ENCODE data around the gene PRKAG2.
A peak's percentile ranks its signal among the peaks of the same experiment; 100 is the strongest.
"Not testable (repeated sequence)": the region's sequence is repeated elsewhere in the genome, so short reads cannot be mapped to it uniquely, and the experiment has no call there.

PRKAG2 gene

DNA sequence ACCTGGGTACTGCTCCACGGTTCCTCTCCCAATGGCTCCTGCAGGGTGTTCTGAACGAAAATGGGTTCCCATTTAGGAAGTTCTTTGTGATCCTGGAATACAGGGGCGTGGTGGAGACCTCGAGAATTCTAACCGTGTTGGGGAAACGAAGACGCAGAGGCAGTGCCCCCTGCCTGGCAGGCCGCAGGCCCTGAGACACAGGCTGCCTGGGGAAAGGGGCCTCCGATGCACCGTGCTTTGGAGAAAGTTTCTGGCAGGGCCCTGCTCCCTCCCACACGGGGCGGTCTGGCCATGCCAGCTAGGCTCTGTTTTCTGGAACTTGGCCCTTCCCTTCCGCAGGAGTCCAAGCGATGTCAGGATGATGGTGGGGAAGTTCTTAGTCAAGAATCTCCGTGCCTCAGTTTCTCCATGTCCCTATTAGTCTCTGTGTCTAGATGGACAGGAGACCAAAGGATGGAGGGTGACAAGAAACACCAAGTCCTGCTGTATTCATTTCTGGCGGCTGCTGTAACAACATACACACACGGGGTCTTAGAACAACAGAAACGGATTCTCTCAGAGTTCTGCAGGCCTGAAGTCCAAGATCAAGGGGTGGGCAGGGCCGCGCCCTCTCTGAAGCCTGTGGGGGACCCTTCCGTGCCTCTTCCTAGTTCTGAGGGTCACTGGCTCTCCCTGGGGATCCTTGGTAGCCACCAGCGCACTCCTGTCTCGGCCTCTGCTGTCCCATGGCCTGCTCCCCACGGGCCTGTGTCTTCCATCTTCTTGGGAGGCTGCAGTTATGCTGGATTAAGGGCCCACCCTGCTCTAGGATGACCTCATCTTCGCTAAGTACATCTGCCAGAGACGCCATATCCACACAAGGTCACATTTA is 27.7 kb downstream of the PRKAG2 start:
- DNase-seq = no peak

DNA sequence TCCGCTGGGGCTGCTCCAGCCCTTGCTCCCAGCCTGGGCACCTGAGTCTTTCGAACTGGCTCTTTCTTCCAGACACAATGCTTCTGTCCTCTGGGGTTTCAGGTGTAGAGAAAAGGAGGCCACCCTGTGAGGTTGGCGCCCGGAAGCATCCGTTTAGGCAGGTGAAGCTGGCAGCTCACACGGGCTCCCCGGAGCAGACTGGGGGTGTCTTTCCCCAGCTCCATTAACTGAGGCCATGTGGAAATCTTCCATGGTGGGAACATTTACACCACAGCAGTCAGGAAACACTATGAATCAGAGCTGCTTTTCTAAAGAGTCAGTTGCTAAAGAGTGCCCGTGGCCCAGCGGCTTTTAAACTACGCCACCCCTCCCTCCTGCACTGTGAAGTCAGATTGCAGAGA is 29.2 kb downstream of the PRKAG2 start:
- no peak for DNase-seq

DNA sequence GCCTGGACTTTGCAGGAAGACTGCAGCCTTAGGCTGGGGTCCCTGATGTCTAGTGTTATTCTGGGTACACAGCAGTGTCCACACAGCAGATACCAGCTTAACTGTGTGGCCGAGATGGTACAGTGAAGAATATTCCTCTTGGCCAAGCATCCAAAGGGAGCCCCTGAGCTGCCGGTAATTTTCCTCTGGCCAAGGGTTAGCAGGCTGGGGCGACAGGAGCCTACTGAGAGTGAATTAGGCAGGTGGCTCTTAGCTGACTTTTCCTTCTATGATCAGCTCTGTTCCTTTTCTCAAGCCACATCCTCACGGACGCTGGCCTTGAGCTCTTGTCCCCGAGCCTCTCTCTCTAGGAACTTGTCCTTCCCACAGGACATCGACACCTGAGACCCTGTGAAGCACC is 29.8 kb downstream of the PRKAG2 start:
- DNase-seq = no peak

DNA sequence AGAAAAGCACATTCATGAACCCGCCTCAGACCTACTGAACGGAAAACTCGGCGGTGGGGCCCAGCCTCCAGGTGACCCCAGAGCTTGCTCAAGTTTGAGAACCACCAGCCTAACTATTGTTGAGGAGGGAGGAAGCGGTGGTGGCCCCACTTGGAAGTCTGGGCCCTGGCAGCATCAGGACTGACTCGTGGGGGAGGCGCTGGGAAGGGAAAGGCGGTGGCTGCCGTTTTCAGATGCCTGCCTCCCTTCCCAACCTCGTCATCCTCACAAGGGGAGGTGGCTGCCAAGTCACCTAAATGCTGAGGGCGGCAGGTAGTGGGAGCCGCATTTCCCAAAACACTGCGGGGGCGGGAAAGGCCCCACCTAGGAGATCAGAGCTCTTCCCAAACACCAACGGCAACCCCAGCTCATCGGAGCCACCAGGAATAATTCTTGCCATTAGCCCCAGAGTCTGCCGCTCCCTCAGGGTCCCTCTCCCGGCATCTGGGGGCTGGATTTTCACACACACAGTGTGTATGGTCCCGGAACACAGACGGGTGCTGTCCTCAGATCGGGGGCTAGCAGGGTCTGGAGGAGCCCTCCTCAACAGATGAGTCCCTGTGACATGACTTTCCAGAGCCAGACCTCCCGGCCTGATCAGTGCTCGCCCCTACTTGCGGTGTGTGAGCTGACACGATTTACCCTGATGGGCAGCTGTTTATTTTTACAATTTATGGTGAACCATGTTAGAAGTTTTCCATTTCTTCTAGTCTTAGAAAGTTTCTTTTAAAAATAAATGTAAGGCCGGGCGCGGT is 31.3 kb downstream of the PRKAG2 start:
- no peak for DNase-seq

DNA sequence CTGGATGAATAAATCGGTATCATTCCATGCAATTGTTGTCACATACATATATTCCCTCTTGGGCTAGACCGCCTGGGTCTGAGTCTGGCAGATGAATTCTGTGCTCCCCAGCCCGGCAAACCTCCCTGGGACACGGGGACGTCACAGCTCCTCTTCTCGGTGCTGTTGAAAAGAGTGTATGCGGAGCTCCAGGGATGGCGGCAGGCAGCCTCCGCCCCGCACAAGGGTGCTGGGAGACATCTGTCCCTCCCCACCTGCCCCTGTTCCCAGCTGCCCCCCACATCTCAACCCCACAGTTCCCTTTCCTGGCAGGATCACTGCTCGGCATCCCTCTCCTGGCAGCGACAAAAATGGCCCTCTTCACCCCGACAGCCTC is 32.1 kb downstream of the PRKAG2 start:
- DNase-seq = no peak

DNA sequence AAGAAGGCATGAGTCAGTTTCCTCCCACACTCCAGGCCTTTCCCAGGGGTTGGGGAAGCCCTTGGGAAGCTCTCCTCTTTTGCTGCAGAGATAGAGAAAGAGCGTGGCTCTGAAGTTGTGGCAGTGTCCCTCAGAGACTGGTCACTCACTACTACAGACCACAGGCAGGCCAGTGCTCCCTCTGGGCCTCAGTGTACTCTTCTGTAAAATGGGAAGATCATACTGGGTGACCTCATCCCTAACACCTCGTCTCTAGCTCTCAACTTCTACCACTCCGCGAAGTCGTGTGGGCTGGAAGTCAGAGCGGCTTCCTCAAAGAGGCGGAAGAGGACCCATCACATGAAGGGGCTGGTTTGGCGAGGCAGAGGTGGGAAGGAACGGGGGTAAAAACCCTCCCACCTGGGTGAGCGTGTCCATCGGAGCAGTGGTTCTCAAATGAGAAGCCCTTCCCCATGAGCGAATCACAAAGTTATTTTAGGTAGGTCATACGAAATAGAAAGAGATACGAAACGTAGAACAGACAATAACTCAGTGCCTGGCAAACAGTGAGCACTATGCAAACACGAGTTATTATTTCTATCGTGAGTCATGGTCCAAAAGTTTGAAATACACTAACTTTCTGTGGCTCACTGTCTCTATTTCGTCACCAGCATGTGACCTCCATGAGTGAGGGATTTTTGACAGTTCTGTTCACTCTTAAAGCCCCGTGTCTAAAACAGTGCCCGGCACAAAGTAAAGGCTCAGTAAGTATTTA is 32.7 kb downstream of the PRKAG2 start:
- DNase-seq = peak; percentile 25

DNA sequence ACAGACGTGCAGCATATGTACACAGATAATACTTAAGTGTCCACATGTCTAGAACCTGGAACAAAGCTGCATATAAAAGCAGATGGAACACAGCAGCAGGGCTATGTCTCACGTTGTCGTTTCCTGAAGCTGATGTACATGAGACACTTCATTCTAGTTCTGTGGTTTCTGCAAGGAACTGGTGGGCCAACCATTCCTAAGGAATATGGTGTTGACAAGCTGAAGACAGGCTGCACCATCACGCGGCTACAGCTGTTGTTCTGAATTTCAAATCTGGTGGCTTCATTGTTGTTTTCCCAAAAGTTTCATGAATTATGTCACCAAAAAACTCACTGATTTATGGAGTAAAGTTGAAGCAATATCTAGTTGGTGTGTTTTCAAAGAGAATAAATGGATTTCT is 33.7 kb downstream of the PRKAG2 start:
- DNase-seq = no peak

DNA sequence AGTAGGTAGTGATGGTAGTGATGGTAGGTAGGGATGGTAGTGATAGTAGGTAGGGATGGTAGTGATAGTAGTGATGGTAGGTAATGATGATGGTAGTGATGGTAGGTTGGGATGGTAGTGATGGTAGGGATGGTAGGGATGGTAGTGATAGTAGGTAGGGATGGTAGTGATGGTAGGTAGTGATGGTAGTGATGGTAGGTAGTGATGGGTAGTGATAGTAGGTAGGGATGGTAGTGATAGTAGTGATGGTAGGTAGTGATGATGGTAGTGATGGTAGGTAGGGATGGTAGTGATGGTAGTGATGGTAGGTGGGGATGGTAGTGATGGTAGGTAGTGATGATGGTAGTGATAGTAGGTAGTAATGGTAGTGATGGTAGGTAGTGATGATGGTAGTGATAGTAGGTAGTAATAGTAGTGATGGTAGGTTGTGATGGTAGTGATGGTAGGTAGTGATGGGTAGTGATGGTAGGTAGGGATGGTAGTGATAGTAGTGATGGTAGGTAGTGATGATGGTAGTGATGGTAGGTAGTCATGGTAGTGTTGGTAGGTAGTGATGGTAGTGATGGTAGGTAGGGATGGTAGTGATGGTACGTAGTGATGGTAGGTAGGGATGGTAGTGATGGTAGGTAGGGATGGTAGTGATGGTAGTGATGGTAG is 35.4 kb downstream of the PRKAG2 start:
- DNase-seq = not testable (repeated sequence)

GRCh38 chr7:151840088-151840910 is 36.6 kb downstream of the PRKAG2 start:
- DNase-seq = no peak

DNA sequence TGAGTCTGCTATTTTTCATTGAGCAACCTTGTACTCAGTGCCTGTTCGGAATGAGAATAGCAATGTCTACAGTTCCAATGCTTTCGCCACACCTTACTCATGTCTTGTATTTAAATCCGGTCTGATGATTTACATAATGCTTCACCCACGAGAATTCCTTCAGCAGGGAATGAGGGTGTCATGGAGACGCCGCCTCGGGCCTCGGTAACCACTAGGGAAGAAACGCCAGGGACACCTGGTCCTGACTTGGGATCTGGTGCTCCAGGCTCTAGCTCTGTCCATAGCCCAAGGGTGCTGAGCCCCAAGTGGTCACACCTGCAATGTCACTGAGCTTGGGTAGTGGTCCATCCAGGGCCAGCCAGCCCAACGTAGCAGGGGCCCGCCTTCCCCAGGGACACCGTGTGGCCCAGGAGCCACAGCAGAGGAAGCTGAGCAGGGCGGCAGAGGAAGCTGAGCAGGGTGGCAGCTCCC is 37.4 kb downstream of the PRKAG2 start:
- no peak for DNase-seq

- DNase-seq = peak; percentile 78
Observed at GRCh38 chr7:151838861-151839381, 38.0 kb downstream of the PRKAG2 start.

GRCh38 chr7:151838072-151838471 is 38.8 kb downstream of the PRKAG2 start:
- DNase-seq = no peak

DNA sequence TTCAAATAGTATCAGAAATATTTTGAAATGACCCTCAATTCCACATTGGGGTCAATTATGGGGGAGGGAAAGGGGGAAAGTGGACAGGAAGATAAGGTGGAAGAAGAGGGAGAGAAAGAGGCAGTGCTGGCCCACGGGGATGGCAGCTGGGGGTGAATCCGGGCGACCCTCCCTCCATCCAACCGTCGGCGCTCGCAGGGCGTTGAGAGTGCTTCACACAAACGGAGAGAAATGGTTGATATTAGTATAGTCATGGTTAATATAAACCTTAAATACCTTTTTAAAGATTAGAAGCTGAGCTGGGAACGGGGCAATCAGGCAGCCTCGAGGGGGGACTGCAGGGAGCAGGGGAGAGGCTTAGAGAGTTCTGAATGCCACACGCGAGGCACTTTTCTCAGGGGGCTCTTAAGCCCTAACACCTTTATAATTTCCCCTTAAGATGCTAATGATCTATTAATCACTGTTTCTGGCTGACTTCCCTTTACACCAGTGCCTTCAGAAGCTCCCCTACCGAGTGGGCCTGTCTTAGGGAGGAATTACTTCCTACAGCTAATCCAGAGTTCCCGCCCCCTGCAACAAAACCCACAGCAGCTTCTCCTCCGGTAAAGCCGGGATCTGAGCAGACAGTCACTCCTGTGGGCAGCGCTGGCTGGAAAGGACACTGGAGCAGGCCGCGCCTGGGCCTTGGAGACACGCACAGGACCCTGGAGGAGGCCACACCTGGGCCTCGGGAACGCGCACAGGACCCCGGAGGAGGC is 39.5 kb downstream of the PRKAG2 start:
- no peak for DNase-seq

GRCh38 chr7:151836927-151837205 is 40.0 kb downstream of the PRKAG2 start:
- no peak for DNase-seq

GRCh38 chr7:151836191-151836926 is 40.6 kb downstream of the PRKAG2 start:
- no peak for DNase-seq

DNA sequence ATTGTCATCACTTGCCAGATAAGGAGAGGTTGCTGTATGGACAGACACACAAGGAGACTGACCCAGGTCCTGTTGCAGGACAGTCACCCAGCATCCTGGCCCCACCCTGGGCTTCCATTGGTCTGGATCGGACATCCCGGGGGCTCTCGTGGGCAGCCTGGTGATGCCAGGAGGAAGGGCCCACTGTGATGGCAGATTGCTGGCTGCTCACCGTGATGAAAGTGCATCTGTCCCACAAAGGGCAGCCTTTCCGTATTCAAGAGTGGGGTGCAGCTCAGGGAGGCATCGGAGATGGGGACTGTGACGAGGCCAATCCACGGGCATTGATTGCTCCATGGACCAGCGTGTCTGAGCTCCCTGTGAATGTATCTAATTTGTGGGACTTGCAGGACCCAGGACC is 41.3 kb downstream of the PRKAG2 start:
- no peak for DNase-seq

GRCh38 chr7:151834271-151835035 is 42.5 kb downstream of the PRKAG2 start:
- DNase-seq = no peak

- no peak for DNase-seq
Observed at GRCh38 chr7:151833691-151834090, 43.2 kb downstream of the PRKAG2 start.

- no peak for DNase-seq
Observed at GRCh38 chr7:151833213-151833651, 43.7 kb downstream of the PRKAG2 start.
